Daoy (cell line): ENCODE measurements around the gene KAZN. TPM values are rescaled to one million over a fixed set of nuclear protein-coding genes. Genes with fewer than 3 reads are reported as not detected.
"Not testable (repeated sequence)": the region's sequence is repeated elsewhere in the genome, so short reads cannot be mapped to it uniquely, and the experiment has no call there.

Experiments
- DNase-seq: peaks from one replicate; pipeline ENCODE4 v3.0.0-alpha.2; 2015; ENCODE audit warnings: low read depth
- total RNA-seq: library from RNA; depleted of rRNA; stranded (reverse); fragments of >200 nt; shearing (Covaris generic); gene quantifications from 2 replicates; pipeline ENCODE4 v1.2.3, GENCODE V29; 2014

Gene KAZN
- total RNA-seq, 1 experiment from 2014 or later: 6.3 TPM

DNA sequence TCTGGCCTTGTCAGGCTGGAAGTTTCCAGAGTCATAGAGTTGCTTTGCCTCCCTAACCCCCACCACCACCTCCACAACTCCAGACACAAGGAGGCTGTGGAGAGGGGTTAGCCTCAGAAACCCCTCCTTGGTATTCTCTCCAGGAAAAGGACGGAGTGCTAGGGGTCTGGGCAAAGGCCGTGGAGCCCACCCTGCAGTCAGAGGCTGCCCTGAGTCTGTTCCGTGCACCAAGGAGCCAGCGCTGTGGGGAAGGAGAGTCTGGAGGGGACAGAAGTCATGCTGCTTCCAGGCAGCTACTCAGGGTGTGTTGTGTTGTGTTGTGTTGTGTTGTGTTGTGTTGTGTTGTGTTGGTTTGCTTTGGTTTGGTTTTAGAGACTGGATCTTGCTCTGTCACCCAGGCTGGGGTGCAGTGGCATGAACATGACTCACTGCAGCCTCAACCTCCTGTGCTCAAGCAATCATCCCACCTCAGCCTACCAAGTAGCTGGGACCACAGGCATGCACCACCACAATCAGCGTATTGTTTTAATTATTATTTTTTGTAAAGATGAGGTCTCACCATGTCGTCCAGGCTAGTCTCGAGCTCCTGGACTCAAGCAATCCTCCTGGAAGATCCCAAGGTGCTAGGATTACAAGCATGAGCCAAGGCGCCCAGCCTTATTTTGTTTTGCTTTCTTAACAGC, 432.9 kb downstream of the KAZN start:
- DNase-seq: peak; percentile 39

DNA sequence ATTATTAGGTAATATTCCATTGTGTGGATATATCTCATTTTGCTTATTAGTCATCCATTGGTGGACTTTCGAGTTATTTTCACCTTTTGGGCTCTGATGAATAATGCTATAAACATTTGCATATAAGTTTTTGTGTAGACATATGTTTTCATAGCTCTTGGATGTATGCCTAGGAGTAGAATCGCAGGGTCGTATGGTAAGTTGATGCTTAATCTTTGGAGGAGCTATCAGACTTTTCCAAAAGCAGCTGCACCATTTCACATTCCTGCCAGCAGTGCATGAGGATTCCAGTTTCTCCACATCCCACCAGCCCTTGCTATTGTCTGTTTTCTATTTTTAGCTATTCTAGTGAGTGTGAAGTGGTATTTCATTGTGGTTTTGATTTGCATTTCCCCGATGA, 434.8 kb downstream of the KAZN start:
- DNase-seq: no peak

DNA sequence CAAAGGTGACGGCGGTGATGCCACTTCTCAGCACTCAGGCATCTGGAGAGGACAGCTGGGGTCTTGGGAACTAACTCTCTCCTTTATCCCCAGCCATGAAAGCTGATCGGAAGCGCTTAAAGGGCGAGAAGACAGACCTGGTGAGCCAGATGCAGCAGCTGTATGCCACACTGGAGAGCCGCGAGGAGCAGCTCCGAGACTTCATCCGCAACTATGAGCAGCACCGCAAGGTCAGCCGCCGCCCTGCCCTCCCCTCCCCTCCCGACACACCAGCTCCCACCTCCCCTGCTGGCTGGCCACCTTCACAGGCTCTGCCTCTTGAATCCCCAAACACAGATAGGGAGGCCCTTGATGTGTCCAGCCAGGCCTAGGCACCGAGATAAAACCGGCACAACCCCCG, 436.2 kb downstream of the KAZN start:
- DNase-seq: no peak

DNA sequence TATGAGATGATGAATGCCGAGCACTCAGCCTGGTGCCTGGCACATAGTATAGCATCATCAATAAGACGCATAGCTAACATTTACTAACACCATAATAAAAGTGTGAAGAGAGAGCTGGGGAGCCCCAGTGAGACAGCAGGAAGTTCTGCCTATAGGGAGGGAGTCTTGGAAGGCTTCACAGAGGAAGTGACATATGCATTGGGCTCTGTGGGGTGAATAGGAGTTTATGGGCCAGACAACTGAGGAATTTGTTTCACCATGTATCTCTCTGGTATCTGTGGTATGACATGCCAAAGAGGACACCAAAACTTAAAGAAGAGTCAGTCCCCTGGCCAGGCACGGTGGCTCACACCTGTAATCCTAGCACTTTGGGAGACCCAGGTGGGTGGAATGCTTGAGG, 436.8 kb downstream of the KAZN start:
- DNase-seq: no peak

DNA sequence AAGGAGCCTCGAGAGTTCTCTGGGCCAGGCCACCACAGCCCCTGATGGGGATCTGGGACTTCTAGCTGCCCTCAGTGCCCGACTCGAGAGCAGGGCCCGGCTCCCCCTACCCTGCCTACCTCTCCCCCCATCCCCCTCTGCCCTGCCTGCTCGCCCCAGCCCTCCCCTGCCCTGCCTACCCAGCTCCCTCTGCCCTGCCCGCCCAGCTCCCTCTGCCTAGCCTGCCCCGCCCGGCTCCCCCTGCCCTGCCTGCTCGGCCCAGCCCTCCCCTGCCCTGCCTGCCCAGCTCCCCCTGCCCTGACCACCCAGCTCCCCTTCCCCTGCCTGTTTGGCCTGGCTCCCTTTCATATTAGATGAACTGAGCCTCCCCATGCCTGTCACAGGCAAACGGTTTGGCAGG, 437.6 kb downstream of the KAZN start:
- DNase-seq: no peak

DNA sequence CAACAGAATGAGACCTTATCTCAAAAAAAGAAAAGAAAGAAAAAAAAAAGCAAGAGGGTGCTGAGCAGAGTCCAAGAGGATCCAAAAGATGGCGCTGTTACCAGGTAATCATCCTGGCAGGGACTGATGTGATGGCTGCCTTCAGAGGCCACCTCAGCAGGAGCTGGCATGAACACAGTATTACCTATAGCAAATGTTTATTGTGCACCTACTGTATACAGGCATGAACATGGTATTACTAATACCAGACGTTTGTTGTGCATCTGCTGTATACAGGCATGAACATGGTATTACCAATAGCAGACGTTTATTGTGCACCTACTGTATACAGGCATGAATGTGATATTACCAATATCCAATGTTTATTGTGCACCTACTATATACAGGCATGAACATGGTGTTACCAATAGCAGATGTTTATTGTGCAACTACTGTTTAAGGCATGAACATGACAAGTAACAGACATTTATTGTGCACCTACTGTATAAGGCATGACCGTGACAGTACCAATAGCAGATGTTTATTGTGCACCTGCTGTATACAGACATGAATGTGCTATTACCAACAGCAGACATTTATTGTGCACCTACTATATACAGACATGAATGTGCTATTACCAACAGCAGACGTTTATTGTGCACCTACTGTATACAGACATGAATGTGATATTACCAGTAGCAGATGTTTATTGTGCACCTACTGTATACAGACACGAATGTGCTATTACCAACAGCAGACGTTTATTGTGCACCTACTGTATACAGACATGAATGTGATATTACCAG, 439.9 kb downstream of the KAZN start:
- peak; percentile 61 for DNase-seq

DNA sequence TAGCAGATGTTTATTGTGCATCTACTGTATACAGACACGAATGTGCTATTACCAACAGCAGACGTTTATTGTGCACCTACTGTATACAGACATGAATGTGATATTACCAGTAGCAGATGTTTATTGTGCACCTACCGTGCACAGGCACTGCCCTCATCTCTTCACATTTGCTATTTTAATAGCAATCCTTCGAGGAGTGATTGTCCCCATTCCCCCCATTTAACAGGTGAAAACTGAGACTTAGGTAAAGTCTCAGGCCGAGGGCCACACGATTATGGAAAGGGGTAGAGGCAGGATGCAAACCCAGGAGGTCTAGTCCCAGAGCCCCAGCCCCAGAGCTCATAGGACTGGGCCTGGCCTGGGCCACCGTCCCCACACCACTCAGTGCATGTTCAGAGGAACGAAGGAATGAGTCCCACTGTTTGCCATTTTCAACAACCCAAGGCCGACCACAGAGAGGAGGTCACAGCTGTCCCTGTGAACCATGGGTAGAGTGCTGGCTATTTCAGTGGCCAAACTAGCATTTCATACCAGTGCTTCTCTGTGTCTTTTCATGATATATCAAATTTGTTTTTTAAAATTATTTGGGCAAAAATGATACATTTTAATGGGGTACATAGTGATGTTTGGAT, 440.6 kb downstream of the KAZN start:
- DNase-seq: no peak

DNA sequence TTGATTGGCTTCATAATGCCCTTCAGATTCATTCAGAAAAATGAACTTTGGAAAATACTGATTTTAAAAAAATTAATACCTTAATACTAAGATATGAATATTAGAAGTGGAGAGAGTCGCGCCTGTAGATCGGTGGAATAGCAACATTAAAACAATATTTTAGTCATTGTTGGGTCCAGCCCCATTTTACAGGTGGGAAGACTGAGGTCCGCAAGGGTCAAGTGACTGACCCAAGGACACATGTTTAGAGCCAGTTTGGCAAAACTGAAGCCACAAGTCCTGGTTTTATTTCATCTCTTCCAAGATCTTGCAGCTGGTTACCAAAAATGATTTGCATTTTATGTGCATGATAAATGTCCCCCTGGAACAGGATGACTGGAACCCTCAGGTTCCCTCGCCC, 441.4 kb downstream of the KAZN start:
- no peak for DNase-seq

DNA sequence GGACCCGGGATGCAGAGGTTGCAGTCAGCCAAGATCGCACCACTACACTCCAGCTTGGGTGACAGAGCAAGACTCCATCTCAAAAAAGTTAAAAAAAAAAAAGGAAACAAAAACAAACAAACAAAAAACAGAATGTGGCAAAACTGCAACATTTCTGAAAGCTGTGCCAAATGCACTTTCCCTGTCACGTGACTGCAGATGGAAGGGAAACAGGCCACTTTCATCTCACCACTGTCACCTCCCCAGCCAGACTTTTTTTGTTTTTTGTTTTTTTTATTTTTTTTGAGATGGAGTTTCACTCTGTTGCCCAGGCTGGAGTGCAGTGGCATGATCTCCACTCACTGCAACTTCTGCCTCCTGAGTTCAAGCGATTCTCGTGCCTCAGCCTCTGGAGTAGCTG, 442.2 kb downstream of the KAZN start:
- DNase-seq: not testable (repeated sequence)

DNA sequence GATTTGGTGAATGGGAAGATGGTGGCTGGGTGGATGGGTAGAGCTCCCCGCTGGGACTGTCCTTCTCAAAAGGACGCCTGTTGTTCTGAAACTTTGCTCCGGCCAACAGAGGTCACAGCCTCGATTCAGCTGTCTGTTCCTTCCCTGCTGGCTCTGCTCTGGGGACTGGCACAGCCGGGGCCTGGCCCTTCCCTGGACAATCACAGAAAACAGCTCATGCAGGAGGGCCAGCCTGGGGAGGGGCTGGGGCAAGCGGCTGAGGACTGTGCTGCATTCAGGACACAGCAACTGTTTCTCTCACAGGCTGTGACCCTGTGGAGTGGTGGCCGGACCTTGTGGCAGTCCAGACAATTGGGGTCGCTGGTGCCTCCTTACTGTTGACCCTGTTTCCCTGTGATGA, 444.4 kb downstream of the KAZN start:
- DNase-seq: no peak

DNA sequence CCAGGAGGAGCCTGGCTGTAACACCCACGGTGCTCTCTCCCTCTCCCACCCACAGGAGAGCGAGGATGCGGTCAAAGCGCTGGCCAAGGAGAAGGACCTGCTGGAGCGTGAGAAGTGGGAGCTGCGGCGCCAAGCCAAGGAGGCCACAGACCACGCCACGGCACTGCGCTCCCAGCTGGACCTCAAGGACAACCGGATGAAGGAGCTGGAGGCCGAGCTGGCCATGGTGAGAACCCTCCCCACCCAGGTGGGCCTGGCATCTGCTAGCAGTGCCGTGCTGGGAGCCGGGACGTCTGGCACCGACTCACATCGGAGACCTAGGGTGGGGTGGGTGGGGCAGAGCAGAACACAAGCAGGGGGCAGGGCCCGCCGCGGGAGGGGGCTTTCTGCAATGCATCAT, 445.4 kb downstream of the KAZN start:
- no peak for DNase-seq

DNA sequence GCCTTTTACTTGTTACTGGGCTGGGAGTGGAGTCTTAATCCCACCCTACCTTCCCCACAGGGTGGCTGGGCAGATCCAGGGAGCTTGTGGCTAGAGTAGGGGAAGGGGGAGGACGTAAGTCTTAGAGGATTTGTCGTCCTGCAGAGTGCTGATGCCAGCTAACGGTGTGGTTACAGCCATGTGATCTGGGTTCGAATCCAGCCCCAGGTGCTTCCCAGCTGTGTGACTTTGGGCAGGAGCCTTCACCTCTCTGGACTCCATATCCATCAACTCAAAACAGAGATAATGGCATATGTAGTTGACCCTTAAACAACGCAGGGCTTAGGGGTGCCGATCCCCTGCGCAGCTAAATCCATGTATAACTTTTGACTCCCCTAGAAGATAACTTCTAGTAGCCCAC, 446.6 kb downstream of the KAZN start:
- no peak for DNase-seq

DNA sequence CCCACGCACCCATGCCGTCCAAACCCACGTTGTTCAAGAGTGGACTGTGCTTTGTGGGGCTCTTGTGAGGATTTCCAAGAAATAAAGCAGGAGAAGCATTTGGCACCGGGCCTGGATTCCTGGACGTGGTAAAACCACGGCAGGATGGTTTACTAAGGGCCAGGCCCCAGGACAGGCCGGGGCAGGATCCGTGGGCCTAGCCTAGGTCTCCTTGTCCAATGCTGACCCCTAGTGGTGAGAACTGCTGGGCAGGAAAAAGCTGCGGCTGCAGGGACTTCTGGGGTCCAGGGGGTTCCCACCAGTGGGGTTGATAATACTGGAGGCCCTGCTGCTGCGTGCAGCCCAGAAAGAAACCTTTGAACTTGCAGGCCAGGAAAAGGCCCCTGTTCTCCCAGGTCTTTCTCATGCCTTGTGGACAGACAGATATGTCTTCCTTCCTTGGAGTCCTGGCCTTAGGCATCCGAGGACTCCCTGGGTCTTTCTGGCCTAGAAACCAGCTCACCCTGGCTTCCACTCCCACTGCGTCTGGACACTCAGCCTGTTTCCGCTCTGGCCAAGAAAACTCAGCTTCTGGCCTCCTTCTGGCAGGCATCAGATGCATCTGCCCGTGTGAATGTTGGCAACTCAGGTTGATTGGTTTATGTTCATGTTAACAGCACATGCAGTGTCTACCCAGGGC, 448.1 kb downstream of the KAZN start:
- peak; percentile 71 for DNase-seq

DNA sequence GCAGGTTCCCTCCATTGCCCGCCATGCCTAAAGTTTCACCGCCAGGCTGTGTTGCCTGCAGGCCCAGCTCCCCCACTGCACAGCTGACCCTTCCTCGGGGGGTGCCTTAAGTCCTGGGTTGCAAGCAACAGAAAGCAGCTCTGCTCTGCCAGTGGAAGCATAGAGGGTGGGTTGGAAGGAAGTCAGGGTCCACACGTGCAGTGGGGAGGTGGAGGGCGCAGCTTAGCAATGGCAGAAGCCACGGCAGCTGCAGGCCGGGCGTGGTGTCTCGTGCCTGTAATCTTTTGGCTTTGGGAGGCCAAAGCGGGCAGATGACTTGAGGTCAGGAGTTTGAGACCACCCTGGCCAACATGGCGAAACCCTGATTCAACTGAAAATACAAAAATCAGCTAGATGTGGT, 448.8 kb downstream of the KAZN start:
- no peak for DNase-seq

DNA sequence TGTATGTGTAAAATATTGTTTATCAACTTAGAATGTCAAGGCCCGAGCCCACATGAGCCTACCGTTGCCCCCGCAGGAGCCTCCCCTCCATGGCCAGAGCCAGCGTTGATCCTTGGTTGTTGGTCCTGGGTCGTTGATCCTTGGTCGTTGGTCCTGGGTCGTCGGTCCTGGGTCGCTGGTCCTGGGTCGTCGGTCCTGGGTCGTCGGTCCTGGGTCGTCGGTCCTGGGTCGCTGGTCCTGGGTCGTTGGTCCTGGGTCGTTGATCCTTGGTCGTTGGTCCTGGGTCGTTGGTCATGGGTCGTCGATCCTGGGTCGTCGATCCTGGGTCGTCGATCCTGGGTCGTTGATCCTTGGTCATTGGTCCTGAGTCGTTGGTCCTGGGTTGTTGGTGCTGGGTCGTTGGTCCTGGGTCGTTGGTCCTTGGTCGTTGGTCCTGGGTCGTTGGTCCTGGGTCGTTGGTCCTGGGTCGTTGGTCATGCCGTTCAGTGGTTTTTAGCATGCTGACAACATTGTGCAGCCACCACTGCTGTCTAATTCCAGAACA, 450.0 kb downstream of the KAZN start:
- DNase-seq: no peak

DNA sequence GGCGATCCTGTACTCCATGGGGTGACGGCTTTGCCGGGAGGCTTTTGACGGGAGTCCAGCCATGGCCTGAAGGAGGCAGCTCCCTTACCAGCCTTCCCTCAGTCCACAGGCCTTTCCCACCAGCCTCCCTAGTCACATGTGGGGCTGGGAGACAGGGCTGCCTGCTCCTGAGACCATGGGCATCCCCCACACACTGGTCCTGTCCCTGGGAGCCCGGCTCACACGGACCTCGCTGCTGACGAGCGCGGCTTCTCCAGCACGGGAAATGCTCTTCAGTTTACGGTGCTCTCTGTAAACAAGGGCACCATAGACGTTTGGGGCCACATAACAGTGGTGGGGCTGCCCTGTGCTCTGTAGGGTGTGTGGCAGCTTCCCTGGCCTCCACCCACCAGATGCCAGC, 450.6 kb downstream of the KAZN start:
- DNase-seq: no peak

DNA sequence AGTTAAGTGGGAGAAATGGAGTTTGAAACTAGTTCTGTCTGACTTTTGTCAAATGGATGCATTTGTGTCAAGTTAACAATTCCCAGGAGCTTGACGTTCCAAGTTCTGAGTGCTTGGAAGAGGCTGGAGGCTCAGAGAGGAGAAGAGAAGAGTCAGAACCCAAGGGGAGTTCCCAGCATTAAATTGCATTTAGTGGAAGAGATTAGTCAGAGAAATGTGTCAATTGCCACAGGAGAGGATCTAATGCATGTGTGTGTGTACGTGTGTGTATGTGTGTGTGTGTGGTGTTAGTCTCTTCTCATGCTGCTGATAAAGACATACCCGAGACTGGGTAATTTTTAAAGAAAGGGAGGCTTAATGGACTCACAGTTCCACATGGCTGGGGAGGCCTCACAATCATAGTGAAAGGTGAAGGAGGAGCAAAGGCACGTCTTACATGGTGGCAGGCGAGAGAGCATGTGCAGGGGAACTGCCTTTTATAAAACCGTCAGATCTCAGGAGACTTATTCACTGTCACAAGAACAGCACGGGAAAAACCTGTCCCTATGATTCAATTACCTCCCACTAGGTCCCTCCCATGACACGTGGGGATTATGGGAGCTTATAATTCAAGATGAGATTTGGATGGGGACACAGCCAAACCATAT, 453.5 kb downstream of the KAZN start:
- no peak for DNase-seq

DNA sequence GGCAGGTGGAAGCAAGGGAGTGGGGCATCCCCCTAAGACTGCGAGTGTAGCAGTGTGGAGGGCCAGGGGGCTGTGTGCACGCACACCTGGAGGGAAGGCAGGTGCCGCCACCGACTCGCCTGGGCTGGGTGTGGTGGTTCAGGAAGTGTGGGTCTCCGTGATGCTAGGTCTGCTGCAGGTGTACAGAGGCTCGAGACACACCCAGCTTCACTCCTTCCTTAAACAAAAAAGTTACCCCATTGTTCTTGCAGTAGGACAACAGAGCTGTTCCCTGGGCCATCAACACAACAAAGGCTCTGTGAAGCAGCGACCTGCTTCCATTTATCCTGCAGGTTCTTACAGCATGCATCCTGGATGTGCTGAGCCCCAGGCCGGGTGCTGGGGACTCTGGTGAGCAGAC, 454.7 kb downstream of the KAZN start:
- no peak for DNase-seq

DNA sequence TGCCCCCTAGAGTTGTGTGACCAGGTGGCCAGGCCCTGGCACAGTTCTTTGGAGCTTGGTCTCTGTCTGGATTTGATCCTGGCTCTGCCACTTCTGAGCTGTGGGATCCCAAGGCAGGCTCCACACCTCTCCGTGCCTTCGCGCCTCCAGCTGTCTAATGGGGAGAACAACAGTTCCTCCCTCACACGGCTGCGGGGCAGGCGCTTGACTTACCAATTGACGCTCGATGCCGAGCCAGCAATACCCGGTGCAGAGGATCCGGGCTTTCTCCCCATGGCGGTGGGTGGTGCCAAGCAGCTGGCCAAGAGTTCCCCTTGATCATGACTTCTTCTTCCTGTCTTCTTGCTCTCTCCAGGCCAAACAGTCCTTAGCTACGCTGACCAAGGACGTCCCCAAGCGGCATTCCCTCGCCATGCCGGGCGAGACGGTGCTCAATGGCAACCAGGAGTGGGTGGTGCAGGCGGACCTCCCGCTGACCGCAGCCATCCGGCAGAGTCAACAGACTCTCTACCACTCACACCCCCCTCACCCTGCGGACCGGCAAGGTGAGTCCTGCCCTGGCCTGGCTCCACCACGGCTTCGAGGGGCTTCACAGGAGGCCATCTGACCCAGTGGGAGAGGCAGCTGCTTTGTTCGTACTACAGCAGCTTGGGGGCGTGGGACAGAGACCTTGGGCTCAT, 457.4 kb downstream of the KAZN start:
- DNase-seq: no peak

DNA sequence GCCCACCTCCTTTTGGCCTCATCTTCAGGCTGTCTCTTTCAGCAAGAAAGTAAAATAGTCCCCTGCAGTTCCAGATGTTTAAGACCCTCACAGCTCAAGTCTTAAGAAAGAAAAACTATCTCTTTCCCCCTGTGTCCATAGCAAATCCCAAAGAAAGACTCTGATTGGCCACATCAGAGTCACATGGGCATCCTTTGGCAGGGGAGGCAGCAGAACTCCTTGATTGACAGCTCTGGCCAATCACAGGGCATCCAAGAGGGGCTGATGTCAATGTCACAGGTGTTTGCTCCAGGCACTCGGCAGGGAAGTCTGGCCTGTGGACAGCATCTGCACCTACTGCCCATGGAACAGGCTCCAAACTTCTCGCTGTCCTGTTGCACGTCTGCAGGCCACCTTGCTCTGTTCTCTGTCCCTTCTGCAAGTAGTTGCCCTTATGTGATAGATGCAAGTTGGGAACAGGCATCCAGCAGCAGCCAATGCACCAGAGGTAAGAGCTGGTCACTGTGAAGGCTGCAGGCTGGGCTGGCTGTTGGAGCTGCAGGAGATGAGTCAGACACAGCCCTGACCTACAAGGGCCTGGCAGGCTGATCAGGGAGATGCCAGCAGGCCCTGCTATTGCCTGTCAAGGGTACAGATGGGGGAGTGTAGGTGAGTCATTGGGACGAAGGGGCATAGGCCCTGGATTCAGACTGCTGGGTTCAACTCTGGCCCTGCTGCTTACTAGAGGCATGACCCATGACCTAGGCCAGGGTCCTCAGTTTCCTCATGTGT, 458.2 kb downstream of the KAZN start:
- DNase-seq: peak; percentile 23
